Naive thymus-derived CD8-positive, alpha-beta T cell (primary cell): ENCODE data around the gene SKIC2. TPM values are rescaled to one million over a fixed set of nuclear protein-coding genes. Genes with fewer than 3 reads are reported as not detected.
"Not testable (repeated sequence)": the region's sequence is repeated elsewhere in the genome, so short reads cannot be mapped to it uniquely, and the experiment has no call there.

ENCODE experiments used
- ATAC-seq, 2 donors: fragments of 150-1000 bp; cut with Tn5 transposase in 1 of 2; sonication (Bioruptor Pico), chemical (Tn5 transposase) in 1 of 2; 1 replicate in 1 of 2; 2 replicates in 1 of 2; pipeline ENCODE4 v1.10.0; 2021; ENCODE audit warnings: mild to moderate bottlenecking in 2 of 2, moderate library complexity in 2 of 2
- POLR2A ChIA-PET: fragments of 350-600 bp; sonication (Branson Sonifier 250); formaldehyde crosslinking; loops from one replicate; lab custom pipeline; 2021; ENCODE audit warnings: antibody characterized with exemption; lab: Charles Lee
- DNase-seq, 10 donors: peaks; one replicate each; pipeline versions ENCODE4 v3.0.0 to v3.0.0-alpha.2; 2020 to 2022
- H3K27ac Mint-ChIP-seq, 10 donors: one replicate each; pipeline ENCODE4 v1.8.0; 2020 to 2022; ENCODE audit warnings: mild to moderate bottlenecking in 10 of 10, mixed read lengths in 10 of 10, moderate library complexity in 4 of 10, inconsistent platforms in 1 of 10
- H3K27me3 Mint-ChIP-seq, 5 donors: one replicate each; pipeline ENCODE4 v1.8.0; 2021 to 2022; ENCODE audit warnings: mixed read lengths in 5 of 5
- H3K36me3 Mint-ChIP-seq, 3 donors: one replicate each; pipeline ENCODE4 v1.8.0; 2020 to 2022; ENCODE audit warnings: mixed read lengths in 3 of 3, mild to moderate bottlenecking in 2 of 3, inconsistent platforms in 1 of 3
- H3K4me1 Mint-ChIP-seq, 4 donors: one replicate each; pipeline ENCODE4 v1.8.0; 2021 to 2022; ENCODE audit warnings: mixed read lengths in 4 of 4
- H3K4me3 Mint-ChIP-seq, 10 donors: one replicate each; pipeline ENCODE4 v1.8.0; 2020 to 2022; ENCODE audit warnings: mild to moderate bottlenecking in 10 of 10, mixed read lengths in 10 of 10, moderate library complexity in 6 of 10, inconsistent platforms in 1 of 10
- H3K9me3 Mint-ChIP-seq, 9 donors: one replicate each; pipeline ENCODE4 v1.8.0; 2020 to 2022; ENCODE audit warnings: mixed read lengths in 9 of 9, mild to moderate bottlenecking in 3 of 9, inconsistent platforms in 1 of 9, moderate library complexity in 1 of 9
- polyA plus RNA-seq, 3 donors: library from polyadenylated mRNA; unstranded; fragments of 300-500 nt; fragmentation: Illumina TruSeq; gene quantifications; one replicate each; pipeline ENCODE4 v1.2.3, GENCODE V29; 2021
- total RNA-seq, 8 experiments: library from RNA in 2 of 8; stranded (reverse) in 2 of 8; gene quantifications; one replicate each; pipeline ENCODE4 v1.2.3 and lab custom pipeline; 2021 to 2026

SKIC2 gene
- total and polyA plus RNA-seq, 5 experiments from 2014 or later, result 18.1 to 141 (median 19.9) TPM

DNA sequence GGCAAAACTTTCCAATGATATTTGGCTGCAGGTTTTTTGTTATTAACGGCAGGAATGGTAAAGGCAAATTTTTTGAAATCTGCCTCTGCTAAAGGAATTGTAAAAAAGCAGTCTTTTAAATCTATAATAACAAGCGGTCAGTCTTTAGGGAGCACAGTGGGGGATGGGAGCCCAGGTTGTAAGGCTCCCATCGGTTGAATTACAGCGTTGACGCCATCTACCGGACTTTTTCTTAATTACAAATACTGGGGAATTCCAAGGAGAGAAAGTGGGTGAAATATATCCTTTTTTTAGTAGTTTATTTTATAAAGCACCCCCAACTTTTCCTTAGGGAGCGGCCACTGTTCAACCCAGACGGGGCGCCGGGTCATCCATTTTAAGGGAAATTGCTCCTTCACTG, 30.4 kb downstream of the SKIC2 start:
- ATAC-seq, H3K9me3 Mint-ChIP-seq, H3K36me3 Mint-ChIP-seq, H3K4me3 Mint-ChIP-seq, H3K27ac Mint-ChIP-seq, DNase-seq, POLR2A ChIA-PET, H3K27me3 Mint-ChIP-seq, H3K4me1 Mint-ChIP-seq: not testable (repeated sequence)

DNA sequence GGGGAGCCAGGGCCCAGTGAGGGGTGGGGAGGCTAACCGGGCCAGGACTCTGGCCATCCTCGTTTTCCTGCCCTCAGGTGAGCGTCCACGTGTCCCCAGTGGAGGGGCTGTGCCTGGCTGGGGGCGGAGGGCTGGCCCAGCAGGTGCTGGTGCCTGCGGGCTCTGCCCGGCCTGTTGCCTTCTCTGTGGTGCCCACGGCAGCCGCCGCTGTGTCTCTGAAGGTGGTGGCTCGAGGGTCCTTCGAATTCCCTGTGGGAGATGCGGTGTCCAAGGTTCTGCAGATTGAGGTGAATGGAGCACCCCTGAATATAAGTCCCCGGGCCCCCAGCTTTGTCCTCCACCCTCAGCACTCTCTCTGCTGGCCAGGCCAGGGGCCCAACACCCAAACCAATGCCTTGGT, 35.4 kb downstream of the SKIC2 start:
- H3K4me3 Mint-ChIP-seq, POLR2A ChIA-PET, H3K36me3 Mint-ChIP-seq, H3K27ac Mint-ChIP-seq, H3K4me1 Mint-ChIP-seq, H3K9me3 Mint-ChIP-seq, ATAC-seq, H3K27me3 Mint-ChIP-seq: not testable (repeated sequence)
- peak in 1 of 10 donors; percentile 23 for DNase-seq

DNA sequence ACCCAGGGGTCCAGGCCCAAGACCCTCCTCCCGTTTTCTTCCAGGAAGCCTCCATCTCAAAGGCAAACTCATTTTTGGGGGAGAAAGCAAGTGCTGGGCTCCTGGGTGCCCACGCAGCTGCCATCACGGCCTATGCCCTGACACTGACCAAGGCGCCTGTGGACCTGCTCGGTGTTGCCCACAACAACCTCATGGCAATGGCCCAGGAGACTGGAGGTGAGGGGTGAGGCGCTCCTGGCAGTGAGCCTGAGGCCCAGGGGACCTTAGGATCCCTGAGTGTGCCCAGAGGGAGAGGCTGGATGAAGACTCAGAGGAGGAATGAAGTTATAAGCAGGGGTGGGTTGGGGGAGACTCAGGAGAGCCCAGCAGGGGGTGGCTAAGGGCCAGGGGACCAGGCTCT, 37.4 kb downstream of the SKIC2 start:
- DNase-seq, result peak in 1 of 10 donors; percentile 6
- H3K27ac Mint-ChIP-seq, H3K36me3 Mint-ChIP-seq, H3K4me1 Mint-ChIP-seq, H3K4me3 Mint-ChIP-seq, H3K27me3 Mint-ChIP-seq, ATAC-seq, H3K9me3 Mint-ChIP-seq, POLR2A ChIA-PET: not testable (repeated sequence)

DNA sequence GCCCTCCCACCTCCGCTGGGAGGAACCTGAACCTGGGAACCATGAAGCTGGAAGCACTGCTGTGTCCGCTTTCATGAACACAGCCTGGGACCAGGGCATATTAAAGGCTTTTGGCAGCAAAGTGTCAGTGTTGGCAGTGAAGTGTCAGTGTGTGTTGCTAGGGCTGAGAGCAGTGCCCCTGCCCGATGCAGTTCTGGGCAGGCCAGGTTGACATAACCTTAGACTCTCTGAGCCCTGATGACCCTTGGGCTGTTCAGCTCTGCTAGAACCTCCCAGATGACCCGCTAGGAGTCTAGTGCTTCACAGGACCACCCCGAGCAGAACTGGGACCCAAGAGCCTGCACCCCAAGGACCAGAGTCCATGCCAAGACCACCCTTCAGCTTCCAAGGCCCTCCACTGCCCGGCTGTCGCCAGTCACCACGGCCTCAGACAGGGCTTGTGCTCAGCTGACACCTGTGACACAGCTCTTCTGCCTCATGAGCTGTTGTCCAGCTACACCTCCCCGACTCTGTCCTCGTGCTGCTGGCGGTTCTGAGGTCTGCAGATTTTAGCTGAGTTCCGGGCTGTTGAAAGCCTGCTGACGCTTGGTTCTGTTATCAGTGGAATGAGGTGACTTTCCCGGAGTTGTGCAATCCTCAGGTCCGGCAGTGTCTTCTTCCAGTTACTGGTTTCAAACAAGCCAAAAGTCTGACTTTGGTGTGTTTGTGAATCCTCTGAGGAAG, 43.7 kb downstream of the SKIC2 start:
- H3K4me1 Mint-ChIP-seq, result peaks cover 2 to 11% (median 8%) of the 10 kb centered on the region in 4 donors
- ATAC-seq, DNase-seq, POLR2A ChIA-PET, H3K27ac Mint-ChIP-seq, H3K4me3 Mint-ChIP-seq, H3K9me3 Mint-ChIP-seq, H3K27me3 Mint-ChIP-seq, H3K36me3 Mint-ChIP-seq: not testable (repeated sequence)

DNA sequence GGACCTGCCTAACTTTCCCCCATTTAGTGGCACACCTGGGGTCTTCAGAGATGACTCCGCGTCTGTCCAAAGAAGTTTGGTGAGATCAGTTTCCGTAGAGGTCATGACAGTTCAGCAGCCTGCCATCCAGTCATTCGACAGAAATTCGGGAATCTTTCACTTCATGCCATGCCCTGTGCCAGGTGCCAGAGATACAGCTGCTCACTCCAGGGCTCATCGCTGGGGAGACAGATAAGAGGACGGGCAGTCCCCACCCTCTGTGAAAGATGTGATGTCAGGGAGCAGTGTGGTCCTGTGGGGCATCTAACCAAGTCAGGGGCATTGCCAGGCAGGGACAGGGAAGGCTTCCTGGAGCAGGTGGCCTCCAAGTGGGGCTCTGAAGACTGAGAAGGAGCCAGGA, 44.3 kb downstream of the SKIC2 start:
- H3K27me3 Mint-ChIP-seq, POLR2A ChIA-PET, DNase-seq, H3K9me3 Mint-ChIP-seq, H3K27ac Mint-ChIP-seq, ATAC-seq, H3K36me3 Mint-ChIP-seq, H3K4me3 Mint-ChIP-seq: not testable (repeated sequence)
- peaks cover 2 to 11% (median 8%) of the 10 kb centered on the region in 4 donors for H3K4me1 Mint-ChIP-seq

DNA sequence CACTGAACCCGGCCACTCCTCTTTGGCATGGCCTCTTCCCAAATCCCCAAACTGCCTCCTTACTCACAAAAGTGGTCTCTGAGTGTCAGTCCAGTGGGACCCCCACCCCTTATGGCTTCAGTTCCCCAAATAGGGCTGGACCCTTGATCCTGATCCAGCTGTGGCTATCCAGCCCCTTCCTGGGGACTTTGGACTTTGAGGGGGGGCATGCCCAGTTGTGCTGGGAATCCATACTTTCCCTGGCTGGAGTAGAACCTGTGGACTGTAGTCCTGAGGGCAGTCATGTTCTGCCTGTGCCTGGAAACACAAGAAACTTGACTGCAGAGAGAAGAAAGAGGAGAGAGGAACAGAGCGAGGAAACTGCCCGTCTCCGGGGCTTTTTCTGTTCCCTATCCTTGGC, 45.4 kb downstream of the SKIC2 start:
- Mint-ChIP-seq H3K4me3 (peak overlapping the region in 1 of 10 donors; percentile 21), H3K27ac (peak overlapping the region in 1 of 10 donors; percentile 22), H3K4me1 (peaks cover 2 to 11% (median 8%) of the 10 kb centered on the region in 4 donors)
- POLR2A ChIA-PET, ATAC-seq, DNase-seq, H3K36me3 Mint-ChIP-seq, H3K9me3 Mint-ChIP-seq, H3K27me3 Mint-ChIP-seq: not testable (repeated sequence)

DNA sequence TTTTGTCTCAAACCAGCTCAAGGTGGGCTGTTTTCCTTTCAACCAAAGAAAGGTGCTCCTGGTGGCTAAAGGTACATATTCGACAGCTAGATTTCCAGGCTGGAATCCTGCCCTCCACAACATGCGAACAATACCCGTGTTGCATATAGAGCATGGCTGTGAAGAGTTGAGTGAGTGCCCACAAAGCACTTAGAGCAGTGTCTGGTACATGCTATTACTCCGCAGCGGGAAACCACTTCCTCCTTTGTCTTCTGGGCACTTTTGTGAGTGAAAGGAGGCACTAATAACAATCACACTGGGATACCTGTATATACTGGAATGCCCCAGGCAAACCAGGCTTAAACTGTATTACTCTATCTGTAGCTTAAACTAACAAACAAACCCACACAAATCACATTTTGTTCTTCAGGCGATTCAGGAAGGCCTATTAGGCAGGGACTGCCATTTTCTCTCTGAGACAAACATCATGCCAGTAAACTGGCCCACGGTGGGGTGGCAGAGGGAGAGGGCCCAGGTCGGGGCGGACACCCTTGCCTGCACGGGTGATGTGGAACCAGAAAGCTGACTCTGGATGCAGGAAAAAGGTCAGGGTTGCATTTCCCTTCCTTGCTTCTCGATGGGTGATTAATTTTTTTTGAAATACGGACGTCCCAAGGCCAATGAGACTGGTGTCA, 46.0 kb downstream of the SKIC2 start:
- POLR2A ChIA-PET, H3K27me3 Mint-ChIP-seq, H3K9me3 Mint-ChIP-seq, H3K36me3 Mint-ChIP-seq: not testable (repeated sequence)
- ATAC-seq, result peak; percentile 96 to 99
- DNase-seq, result peak in 1 of 10 donors; percentile 20
- peak overlapping the region; percentile 13 to 92 (median 80) for H3K27ac Mint-ChIP-seq
- H3K4me1 Mint-ChIP-seq, result peaks cover 2 to 11% (median 8%) of the 10 kb centered on the region in 4 donors
- peak overlapping the region in 5 of 10 donors; percentile 2 to 64 (median 21) for H3K4me3 Mint-ChIP-seq

DNA sequence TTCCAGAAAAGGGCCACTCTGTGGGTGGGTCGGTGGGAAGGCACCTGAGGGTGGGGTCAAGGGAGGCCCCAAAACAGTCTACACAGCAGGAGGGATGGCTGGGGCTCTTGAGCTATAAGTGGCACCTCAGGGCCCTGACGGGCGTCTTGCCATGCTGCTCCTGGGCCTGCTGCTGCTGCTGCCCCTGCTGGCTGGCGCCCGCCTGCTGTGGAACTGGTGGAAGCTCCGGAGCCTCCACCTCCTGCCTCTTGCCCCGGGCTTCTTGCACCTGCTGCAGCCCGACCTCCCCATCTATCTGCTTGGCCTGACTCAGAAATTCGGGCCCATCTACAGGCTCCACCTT, 46.5 kb downstream of the SKIC2 start:
- H3K36me3 Mint-ChIP-seq, DNase-seq, H3K27me3 Mint-ChIP-seq, H3K9me3 Mint-ChIP-seq, ATAC-seq, H3K4me3 Mint-ChIP-seq, POLR2A ChIA-PET: not testable (repeated sequence)
- peak overlapping the region in 3 of 10 donors; percentile 53 to 92 (median 80) for H3K27ac Mint-ChIP-seq
- peaks cover 2 to 11% (median 8%) of the 10 kb centered on the region in 4 donors for H3K4me1 Mint-ChIP-seq

DNA sequence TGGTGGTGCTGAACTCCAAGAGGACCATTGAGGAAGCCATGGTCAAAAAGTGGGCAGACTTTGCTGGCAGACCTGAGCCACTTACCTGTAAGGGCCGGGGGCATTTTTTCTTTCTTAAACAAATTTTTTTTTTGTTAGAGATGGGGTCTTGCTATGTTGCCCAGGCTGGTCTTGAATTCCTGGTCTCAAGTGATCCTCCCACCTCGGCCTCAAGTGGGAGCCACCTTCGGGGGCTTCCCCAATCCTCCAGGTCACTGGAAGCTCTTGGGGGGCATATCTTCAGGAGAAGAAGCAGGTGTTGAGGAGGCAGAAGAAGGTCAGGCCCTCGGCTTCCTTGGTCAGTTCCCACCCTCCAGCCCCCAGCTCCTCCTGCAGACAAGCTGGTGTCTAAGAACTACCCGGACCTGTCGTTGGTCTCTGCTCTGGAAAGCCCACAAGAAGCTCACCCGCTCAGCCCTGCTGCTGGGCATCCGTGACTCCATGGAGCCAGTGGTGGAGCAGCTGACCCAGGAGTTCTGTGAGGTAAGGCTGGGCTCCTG, 47.1 kb downstream of the SKIC2 start:
- H3K4me3 Mint-ChIP-seq, H3K27me3 Mint-ChIP-seq, H3K36me3 Mint-ChIP-seq, H3K9me3 Mint-ChIP-seq, POLR2A ChIA-PET, ATAC-seq: not testable (repeated sequence)
- H3K4me1 Mint-ChIP-seq, result peaks cover 2 to 11% (median 8%) of the 10 kb centered on the region in 4 donors
- DNase-seq, result peak in 1 of 10 donors; percentile 47
- H3K27ac Mint-ChIP-seq, result peak overlapping the region in 1 of 10 donors; percentile 17

DNA sequence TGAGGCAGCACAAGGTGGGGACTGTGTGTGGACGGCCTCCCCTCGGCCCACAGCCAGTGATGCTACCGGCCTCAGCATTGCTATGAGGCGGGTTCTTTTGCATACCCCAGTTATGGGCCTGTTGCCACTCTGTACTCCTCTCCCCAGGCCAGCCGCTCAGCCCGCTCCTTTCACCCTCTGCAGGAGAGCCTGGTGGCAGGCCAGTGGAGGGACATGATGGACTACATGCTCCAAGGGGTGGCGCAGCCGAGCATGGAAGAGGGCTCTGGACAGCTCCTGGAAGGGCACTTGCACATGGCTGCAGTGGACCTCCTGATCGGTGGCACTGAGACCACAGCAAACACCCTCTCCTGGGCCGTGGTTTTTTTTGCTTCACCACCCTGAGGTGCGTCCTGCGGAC, 48.1 kb downstream of the SKIC2 start:
- H3K27ac Mint-ChIP-seq, ATAC-seq, H3K4me3 Mint-ChIP-seq, H3K36me3 Mint-ChIP-seq, DNase-seq, H3K27me3 Mint-ChIP-seq, H3K9me3 Mint-ChIP-seq, POLR2A ChIA-PET: not testable (repeated sequence)
- H3K4me1 Mint-ChIP-seq, result peaks cover 2 to 11% (median 8%) of the 10 kb centered on the region in 4 donors

DNA sequence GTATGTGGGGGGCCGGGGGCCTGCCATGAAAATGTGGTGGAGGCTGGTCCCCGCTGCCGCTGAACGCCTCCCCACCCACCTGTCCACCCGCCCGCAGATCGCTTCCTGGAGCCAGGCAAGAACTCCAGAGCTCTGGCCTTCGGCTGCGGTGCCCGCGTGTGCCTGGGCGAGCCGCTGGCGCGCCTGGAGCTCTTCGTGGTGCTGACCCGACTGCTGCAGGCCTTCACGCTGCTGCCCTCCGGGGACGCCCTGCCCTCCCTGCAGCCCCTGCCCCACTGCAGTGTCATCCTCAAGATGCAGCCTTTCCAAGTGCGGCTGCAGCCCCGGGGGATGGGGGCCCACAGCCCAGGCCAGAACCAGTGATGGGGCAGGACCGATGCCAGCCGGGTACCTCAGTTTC, 49.1 kb downstream of the SKIC2 start:
- H3K27ac Mint-ChIP-seq, H3K27me3 Mint-ChIP-seq, H3K36me3 Mint-ChIP-seq, H3K9me3 Mint-ChIP-seq, H3K4me3 Mint-ChIP-seq, DNase-seq, ATAC-seq, POLR2A ChIA-PET: not testable (repeated sequence)
- H3K4me1 Mint-ChIP-seq, result peaks cover 2 to 11% (median 8%) of the 10 kb centered on the region in 4 donors

DNA sequence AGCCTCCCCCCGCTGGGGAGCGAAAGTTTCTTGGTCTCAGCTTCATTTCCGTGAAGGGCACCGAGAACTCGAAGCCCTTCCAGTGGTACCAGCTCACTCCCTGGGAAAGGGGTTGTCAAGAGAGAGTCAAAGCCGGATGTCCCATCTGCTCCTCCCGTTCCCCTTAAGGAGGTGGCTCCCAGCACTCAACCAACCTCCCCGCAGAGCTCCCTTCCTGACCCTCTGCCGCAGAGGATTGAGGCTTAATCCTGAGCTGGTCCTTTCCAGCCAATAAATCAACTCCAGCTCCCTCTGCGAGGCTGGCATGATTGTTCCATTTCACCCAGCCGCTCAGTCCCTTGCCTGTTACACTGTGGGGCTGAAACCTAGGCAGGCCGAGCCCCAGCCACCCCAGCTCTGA, 49.6 kb downstream of the SKIC2 start:
- DNase-seq, H3K9me3 Mint-ChIP-seq, H3K36me3 Mint-ChIP-seq, H3K27ac Mint-ChIP-seq, POLR2A ChIA-PET, H3K4me3 Mint-ChIP-seq, ATAC-seq, H3K27me3 Mint-ChIP-seq: not testable (repeated sequence)
- peaks cover 2 to 11% (median 8%) of the 10 kb centered on the region in 4 donors for H3K4me1 Mint-ChIP-seq

DNA sequence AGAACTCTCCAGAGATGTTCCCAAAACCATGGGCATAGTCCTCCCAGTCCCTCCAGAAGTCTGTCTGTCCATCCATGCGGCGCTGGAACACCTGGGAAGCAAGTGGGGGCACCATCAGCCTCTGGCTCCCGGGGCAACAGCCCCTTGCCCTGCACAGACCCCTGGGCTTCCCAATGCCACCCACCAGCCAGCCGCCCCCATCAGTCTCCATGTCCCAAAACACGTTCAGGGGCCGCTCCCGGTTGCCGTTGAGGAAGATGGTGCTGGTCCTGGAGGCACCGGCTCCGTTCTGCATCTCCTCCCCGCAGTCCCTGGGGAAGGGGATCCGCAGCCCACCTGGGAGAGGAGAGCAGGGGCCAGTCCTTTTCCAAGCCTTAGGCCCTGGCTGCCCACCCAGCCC, 50.6 kb downstream of the SKIC2 start:
- H3K9me3 Mint-ChIP-seq, H3K27ac Mint-ChIP-seq, H3K36me3 Mint-ChIP-seq, ATAC-seq, H3K4me1 Mint-ChIP-seq, H3K27me3 Mint-ChIP-seq, POLR2A ChIA-PET, H3K4me3 Mint-ChIP-seq, DNase-seq: not testable (repeated sequence)
